Measurements from ENCODE around the gene SAMSN1. TPM values are rescaled to one million over a fixed set of nuclear protein-coding genes. Genes with fewer than 3 reads are reported as not detected.

Gene SAMSN1
- total RNA-seq, 4 donors from 2014 or later: 1.6 to 22.5 (median 2.9) TPM

GRCh38 chr21:14451546-14451945 lies 94.6 kb downstream of the SAMSN1 start:
- no peak for DNase-seq (ENCODE audit: extremely low spot score)
- TF ChIP-seq CTCF (IDR thresholded peaks at IDR 0.05): no peak
- no peak for TF ChIP-seq POLR2AphosphoS5 (IDR thresholded peaks at IDR 0.05)
- no peak for TF ChIP-seq EP300 (IDR thresholded peaks at IDR 0.05)
- TF ChIP-seq POLR2A (IDR thresholded peaks at IDR 0.05; ENCODE audit: low read depth): no peak
- Histone ChIP-seq H3K27ac (replicated peaks in 1 of 4) (no peak overlapping the region), H3K4me1 (no peaks in the 10 kb centered on the region), H3K27me3 (no peaks in the 10 kb centered on the region), H3K9me3 (no peaks in the 10 kb centered on the region), H3K36me3 (no peaks in the 10 kb centered on the region), H3K4me3 (no peak overlapping the region)
- 90% methylated on average over 2 of the region's 2 CpGs for WGBS
- intact Hi-C loops (cut with DNase I): no loop called here

- Histone ChIP-seq H3K4me3 (no peak overlapping the region), H3K36me3 (no peaks in the 10 kb centered on the region), H3K27me3 (no peaks in the 10 kb centered on the region), H3K9me3 (no peaks in the 10 kb centered on the region), H3K27ac (replicated peaks in 1 of 4) (no peak overlapping the region), H3K4me1 (no peaks in the 10 kb centered on the region)
- TF ChIP-seq POLR2AphosphoS5 (IDR thresholded peaks at IDR 0.05): no peak
- TF ChIP-seq EP300 (IDR thresholded peaks at IDR 0.05): no peak
- TF ChIP-seq CTCF (IDR thresholded peaks at IDR 0.05): no peak
- DNase-seq (ENCODE audit: extremely low spot score): no peak
- intact Hi-C loops (cut with DNase I): no loop called here
- 82% methylated on average over 1 of the region's 1 CpG for WGBS
These were observed 97.3 kb downstream of the SAMSN1 start for GRCh38 chr21:14448784-14449183.

GRCh38 chr21:14438211-14438610 lies 107.9 kb downstream of the SAMSN1 start:
- TF ChIP-seq EP300 (IDR thresholded peaks at IDR 0.05): no peak
- TF ChIP-seq POLR2AphosphoS5 (IDR thresholded peaks at IDR 0.05): no peak
- no peak for TF ChIP-seq CTCF (IDR thresholded peaks at IDR 0.05)
- TF ChIP-seq POLR2A (IDR thresholded peaks at IDR 0.05; ENCODE audit: low read depth): no peak
- Histone ChIP-seq H3K27ac (replicated peaks in 1 of 4) (no peak overlapping the region), H3K9me3 (no peaks in the 10 kb centered on the region), H3K4me3 (no peak overlapping the region), H3K36me3 (no peaks in the 10 kb centered on the region), H3K27me3 (no peaks in the 10 kb centered on the region), H3K4me1 (no peaks in the 10 kb centered on the region)
- 63% methylated on average over 4 of the region's 4 CpGs for WGBS
- no peak for DNase-seq (ENCODE audit: extremely low spot score)
- intact Hi-C loops (cut with DNase I): no loop called here

GRCh38 chr21:14435423-14435822 lies 110.7 kb downstream of the SAMSN1 start:
- intact Hi-C loops (cut with DNase I): no loop called here
- 57% methylated on average over 1 of the region's 1 CpG for WGBS

More at GRCh38 chr21:14435423-14435822, 110.7 kb downstream of the SAMSN1 start:
- TF ChIP-seq POLR2A (IDR thresholded peaks at IDR 0.05; ENCODE audit: low read depth) (no peak), POLR2AphosphoS5 (IDR thresholded peaks at IDR 0.05) (no peak), EP300 (IDR thresholded peaks at IDR 0.05) (no peak), CTCF (IDR thresholded peaks at IDR 0.05) (no peak)
- Histone ChIP-seq H3K4me1 (no peaks in the 10 kb centered on the region), H3K27me3 (no peaks in the 10 kb centered on the region), H3K36me3 (no peaks in the 10 kb centered on the region), H3K9me3 (no peaks in the 10 kb centered on the region), H3K4me3 (no peak overlapping the region), H3K27ac (replicated peaks in 1 of 4) (no peak overlapping the region)
- no peak for DNase-seq (ENCODE audit: extremely low spot score)

Other genes starting within 250 kb of the SAMSN1 start
- gene HSPA13, start 163.2 kb downstream of the SAMSN1 start, total RNA-seq: 10 to 100 TPM; 14.4 to 18.7 (median 15.4) TPM